Measurements from ENCODE around the gene CEP83.

CEP83 gene

DNA sequence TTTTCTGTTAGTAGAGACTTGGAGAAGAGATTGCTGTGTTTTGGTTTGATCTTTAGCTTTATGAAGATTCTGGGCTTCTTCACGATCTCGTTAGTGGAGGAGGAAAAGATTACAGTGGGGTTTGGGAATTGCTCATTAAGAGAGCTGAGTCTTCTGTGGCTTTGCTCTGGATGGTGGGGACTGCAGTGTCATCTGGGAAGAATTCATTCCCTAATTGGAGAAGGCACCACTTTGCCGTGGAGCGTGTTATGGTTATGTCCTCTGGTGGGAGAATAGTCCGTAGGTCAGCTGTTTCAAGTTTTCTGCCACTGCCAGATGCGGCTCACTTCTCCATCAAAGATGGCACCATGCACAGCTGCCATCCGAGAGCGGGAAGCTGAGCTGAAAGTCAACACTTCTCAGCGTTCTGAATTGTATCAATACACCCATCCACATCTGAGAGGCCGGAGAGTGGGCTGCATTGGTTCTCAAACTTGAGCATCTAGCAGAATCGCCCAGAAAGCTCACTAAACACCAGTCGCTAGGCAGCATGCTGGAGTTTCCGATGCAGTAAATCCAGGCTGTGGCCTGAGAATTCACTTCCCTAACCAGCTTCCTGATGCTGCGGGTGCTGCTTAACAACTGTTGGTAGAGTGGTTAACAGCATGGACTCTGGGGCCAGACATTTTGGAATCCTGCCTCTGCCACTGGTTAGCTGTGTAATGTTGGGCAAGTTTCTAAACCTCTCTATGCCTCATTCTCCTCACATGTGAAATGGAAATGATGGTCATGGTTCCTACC is 193.5 kb downstream of the CEP83 start:
- no peak for DNase-seq

DNA sequence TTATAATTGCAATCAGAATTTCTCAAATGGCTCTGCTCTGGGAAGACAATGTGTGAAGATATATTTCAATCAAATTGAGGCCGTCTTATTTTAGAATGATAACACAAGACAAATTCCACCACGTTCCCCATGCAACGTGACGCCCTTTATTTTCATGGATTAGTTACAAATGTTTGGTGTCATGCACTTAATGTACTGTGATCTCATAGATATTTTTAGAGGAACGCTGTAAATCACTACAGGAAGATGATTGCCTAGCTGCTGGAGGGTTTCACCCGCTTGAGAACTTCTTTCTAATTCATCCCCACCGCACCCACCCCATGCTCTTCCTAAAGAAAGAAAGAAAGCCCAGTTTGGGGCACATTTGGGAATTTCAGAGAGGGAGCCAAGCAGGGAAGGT is 194.1 kb downstream of the CEP83 start:
- DNase-seq, result no peak

DNA sequence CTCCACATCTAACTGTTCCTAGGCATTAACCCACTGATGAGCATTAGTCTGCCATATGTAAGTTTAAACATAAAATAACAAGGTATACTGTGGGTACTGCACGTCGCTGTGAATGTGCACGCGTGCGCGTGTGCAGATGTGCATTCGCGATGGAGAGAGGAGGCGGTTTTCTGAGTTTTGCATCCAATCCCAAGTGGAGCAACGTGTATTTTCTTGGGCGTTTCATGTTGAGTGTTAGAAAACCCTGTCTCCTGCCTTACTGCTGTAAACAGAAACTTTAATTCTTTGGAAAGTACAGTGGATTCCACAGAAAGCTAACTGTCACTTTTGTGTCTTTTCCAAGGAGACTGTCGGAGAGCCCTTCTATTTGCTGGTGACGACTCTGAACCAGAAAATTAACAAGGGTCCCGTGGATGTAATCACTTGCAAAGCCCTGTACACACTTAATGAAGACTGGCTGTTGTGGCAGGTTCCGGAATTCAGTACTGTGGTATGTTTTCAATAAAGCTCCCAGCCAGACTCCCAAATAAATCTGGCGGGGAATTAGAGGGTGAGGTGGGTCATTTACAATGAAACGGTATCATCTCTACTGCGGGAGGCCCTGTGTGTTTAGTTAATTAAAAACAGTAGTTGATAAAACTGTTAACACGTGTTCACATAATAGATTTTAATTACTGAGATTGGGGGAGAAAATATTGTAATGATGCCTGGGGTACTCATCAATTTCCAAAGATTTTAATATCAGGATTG is 194.8 kb downstream of the CEP83 start:
- no peak for DNase-seq

DNA sequence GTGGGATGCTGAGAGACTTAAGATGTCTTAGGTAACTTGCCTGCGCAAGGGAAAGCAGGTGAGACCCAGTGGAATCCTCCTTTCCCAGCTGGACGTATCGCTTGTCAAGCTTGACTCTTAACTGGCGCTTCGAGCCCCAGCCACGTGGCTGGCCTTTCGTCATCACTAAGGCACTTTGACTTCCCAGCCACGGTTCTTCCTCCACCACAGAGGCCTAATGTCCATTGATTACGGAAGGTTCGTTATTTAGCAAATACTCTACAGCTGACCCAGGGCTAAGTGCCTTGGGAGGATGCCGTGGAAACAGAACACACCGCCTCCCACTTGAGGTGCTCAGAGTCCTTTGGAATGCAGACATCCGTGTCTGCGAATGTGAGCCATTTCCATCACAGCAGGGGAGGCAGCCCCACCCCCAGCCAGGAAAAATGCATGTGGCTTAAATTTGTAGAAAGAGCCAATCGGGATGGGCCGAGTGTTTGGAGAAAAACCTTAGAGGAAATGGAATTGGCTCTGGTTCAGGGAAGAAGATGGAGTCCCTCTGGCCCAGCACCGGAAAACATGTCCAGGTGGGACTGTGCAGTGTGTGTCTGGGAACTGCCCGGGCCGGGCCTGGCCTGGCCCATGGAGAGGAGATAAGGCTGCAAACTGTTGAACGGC is 195.6 kb downstream of the CEP83 start:
- DNase-seq, result no peak

DNA sequence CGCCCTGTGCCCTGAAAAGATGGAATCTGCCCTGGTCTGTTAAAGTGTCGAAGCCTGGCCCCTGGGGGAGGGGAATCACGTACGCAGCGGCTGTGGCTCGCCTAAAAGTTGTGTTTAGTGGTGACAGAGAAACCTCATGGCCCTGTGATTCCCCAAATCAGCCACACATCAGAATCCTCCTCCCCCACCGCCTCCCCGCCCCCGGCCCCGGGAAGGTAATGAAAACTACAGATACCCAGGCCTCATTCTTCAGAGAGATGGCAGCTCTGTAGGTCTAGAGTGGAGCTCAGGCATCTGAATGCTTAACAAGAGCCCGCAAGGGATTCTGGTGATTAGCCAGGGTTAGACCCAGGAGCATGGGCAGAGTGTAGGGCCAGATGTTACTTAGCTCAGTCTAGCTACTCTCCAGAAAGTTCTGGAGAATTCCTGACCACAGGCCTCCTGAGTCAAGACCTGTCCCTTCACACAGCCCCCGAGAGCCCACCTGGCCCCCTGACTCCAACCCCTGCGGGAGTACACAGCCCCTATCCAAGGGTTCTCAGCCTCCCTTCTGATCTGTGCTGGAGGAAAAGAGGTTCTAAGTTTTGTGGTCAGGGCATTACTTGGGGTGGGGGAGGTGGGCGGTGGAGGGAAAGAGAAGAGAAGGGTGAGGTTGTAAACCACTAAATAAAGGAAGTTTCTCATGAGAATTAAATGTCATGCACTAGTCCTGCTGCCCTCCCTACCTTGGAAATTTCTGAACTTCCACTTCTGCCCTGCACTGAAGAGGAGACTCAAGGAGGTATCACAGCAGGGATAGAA is 196.5 kb downstream of the CEP83 start:
- DNase-seq, result no peak

DNA sequence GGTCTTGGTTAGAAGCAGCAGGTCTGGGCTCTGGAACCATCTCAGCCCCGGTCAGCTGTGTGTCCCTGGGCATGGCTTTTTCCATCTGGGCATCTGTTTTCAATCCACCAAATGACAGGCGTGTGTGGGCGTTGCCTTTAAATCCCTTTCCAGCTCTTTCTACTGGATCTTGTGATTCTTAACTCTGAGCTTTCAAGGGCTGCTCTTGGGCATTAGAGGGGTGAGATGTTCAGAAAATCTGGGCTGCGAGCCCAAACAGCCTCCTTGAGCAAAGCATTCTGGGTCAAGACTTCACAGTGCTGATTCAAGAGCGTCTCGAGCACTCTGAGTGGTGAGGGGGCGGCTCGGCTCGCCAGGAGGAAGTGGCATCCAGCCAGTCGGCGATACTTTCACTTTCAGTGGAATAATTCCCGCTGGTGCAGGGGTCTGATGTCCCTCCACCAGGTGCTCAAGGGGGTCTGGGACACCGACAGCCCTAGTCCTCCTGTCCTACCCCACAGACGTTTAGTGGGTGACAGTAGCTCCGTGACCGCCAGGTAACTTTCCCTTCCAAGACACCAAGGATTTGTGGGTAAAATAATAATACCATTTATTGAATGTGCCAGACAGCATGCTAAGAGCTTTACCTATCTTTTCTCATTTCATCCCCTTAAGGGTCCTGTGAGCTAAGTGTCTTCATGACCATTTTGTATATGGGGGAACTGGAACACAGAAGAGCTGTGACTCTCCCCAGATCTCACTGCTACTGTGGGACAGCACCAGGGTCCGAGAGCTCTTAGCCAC is 197.2 kb downstream of the CEP83 start:
- DNase-seq, result peak; percentile 87 to 93

DNA sequence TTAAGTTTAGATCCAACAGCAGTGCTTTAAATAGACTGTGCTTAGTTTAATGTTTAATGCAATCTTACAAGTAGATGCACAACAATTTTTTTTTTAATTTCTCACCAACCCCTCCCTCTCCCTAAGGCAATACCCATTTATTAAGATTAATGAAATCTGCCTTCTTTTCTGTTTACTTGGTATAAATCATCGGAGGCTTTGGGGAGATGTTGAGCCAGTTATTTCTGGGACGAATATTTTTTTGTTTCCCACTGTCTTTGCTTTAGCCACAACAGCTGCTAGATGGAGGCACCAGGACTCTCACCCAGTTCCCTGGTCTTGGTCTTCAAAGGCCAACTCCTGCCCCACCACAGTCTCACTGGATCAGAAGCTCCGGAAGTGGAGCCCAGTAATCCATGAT is 197.9 kb downstream of the CEP83 start:
- DNase-seq, result no peak

DNA sequence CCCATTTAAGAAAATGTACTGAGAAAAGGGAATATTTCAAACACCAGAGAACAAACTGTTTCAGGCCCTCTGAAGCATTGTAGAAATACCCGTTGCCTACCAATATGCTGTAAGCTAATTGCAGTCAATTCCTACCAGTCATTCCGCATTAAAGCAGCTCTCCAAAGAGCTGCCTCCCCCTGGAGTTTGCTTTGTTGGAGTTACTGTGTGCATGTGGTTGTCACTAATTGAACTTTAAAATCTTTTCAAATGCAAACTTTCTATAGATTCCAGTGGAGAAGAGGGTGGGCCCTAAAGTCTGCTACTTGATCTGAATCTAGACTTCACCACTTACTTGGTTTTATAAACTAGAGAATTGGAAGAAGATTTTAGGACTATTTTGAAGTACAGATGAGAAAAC is 198.5 kb downstream of the CEP83 start:
- no peak for DNase-seq

DNA sequence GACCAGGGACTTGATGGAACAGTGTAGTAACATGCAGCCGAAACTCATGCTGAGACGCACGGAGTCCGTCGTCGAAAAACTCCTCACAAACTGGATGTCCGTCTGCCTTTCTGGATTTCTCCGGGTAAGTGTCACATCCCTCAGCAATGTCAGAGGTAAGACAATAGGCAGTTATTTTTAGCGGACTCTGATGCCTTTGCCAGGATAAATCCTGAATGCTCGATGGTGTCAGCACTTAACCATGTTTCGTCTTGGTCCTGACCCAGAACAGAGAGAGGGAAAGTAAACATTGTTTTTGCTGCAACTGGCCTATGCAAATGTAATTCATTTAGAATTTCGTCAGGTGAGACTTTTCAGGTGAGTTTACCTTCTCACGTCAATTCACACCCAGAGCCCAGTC is 198.9 kb downstream of the CEP83 start:
- DNase-seq, result no peak

DNA sequence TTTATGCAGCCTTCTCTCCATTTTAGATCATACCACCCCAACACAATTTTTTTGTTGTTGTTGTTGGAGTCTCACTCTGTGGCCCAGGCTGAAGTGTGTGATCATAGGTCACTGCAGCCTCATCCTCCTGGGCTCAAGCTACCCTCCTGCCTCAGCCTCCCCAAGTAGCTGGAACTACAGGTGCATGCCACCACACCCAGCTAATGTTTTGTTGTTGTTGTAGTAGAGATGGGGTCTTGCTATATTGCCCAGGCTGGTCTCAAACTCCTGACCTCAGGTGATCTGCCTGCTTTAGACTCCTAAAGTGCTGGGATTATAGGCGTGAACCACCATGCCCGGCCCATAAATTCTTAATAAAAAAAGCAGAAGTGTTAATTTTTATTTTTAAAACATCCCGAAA is 199.7 kb downstream of the CEP83 start:
- DNase-seq, result no peak

DNA sequence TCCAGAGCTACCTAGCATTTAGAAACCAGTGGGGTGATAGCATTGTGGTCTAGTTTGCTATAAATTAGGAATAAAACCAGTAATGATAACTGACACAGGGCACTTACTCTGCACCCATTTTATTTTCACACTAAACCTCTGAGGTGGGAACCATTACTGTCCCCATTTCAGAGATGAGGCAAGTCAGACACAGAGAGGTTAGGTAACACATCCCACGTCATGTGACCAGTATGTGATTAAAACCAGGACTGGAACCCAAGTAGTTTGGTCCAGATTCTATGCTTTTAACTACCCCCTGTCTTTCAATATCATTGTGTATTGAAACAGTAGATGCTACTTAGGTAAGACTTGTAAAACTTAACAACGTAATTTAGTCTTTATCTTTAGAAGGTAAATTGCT is 201.1 kb downstream of the CEP83 start:
- DNase-seq, result no peak
